GM23338 (cell line): ENCODE measurements around the gene FAM168A. TPM values are rescaled to one million over a fixed set of nuclear protein-coding genes. Genes with fewer than 3 reads are reported as not detected.

Experiments used
- ATAC-seq: fragments of 200-7000 bp; cut with Tn5 transposase; 3 replicates; pipeline ENCODE4 v1.9.1; 2020
- DNase-seq: peaks from one replicate; pipeline ENCODE4 v3.0.0-alpha.2; 2015; ENCODE audit warnings: low spot score
- H2AFZ ChIP-seq: fragments of 200-600 bp; sonication (generic); 2 replicates; pipeline ENCODE4 v1.8.0; 2016; ENCODE audit warnings: antibody characterized with exemption, mild to moderate bottlenecking, moderate library complexity
- H3F3A ChIP-seq: fragments of 200-600 bp; sonication (generic); replicated peaks from 2 replicates; pipeline ENCODE4 v1.8.0; 2017; ENCODE audit warnings: antibody characterized with exemption, mixed run types, low read depth
- H3K27ac ChIP-seq: fragments of 200-600 bp; sonication (generic); 2 replicates; pipeline ENCODE4 v1.6.1; 2016; ENCODE audit warnings: low read depth
- H3K27me3 ChIP-seq: fragments of 200-600 bp; sonication (generic); 2 replicates; pipeline ENCODE4 v1.8.0; 2016; ENCODE audit warnings: mild to moderate bottlenecking, mixed run types, moderate library complexity; ENCODE audit not compliant: insufficient read depth
- H3K36me3 ChIP-seq: fragments of 200-600 bp; sonication (generic); 2 replicates; pipeline ENCODE4 v1.8.0; 2016; ENCODE audit warnings: mild to moderate bottlenecking; ENCODE audit not compliant: insufficient read depth
- H3K4me1 ChIP-seq: fragments of 200-600 bp; sonication (generic); 2 replicates; pipeline ENCODE4 v1.8.0; 2016; ENCODE audit warnings: mild to moderate bottlenecking, moderate library complexity; ENCODE audit not compliant: insufficient read depth
- H3K4me2 ChIP-seq: fragments of 200-600 bp; sonication (generic); 2 replicates; pipeline ENCODE4 v1.7.1; 2017; ENCODE audit warnings: mixed run types
- H3K4me3 ChIP-seq: fragments of 200-600 bp; sonication (generic); 2 replicates; pipeline ENCODE4 v1.6.1; 2016; ENCODE audit warnings: mixed run types
- H3K79me2 ChIP-seq: fragments of 200-600 bp; sonication (generic); replicated peaks from 2 replicates; pipeline ENCODE4 v1.8.0; 2017; ENCODE audit warnings: mild to moderate bottlenecking; ENCODE audit not compliant: insufficient read depth
- H3K9me2 ChIP-seq: fragments of 200-600 bp; sonication (generic); 2 replicates; pipeline ENCODE4 v1.8.0; 2017; ENCODE audit not compliant: insufficient read depth
- H4K20me1 ChIP-seq: fragments of 200-600 bp; sonication (generic); replicated peaks from 2 replicates; pipeline ENCODE4 v1.8.0; 2017; ENCODE audit warnings: mild to moderate bottlenecking; ENCODE audit not compliant: insufficient read depth
- H3K27ac Mint-ChIP-seq: 2 replicates; pipeline ENCODE4 v1.8.0; 2020; ENCODE audit warnings: inconsistent platforms, mild to moderate bottlenecking, moderate library complexity, mixed read lengths
- H3K27me3 Mint-ChIP-seq: 3 replicates; pipeline ENCODE4 v1.8.0; 2022; ENCODE audit warnings: low read depth, mild to moderate bottlenecking, moderate library complexity, mixed read lengths, inconsistent platforms; ENCODE audit not compliant: insufficient read depth, poor library complexity
- H3K36me3 Mint-ChIP-seq: 3 replicates; pipeline ENCODE4 v1.8.0; 2021; ENCODE audit warnings: low read depth, mild to moderate bottlenecking, inconsistent platforms, moderate library complexity, mixed read lengths
- H3K4me1 Mint-ChIP-seq: 3 replicates; pipeline ENCODE4 v1.8.0; 2020; ENCODE audit warnings: mild to moderate bottlenecking, inconsistent platforms, mixed read lengths
- H3K4me3 Mint-ChIP-seq: 3 replicates; pipeline ENCODE4 v1.8.0; 2021; ENCODE audit warnings: moderate library complexity, mild to moderate bottlenecking, inconsistent platforms, mixed read lengths
- H3K9me3 Mint-ChIP-seq: 3 replicates; pipeline ENCODE4 v1.8.0; 2020; ENCODE audit warnings: moderate library complexity, mild to moderate bottlenecking, inconsistent platforms, mixed read lengths
- CREB1 ChIP-seq: fragments of 250-450 bp; sonication (Bioruptor Pico); IDR thresholded peaks from 2 replicates; pipeline ENCODE4 v1.5.0; 2020; ENCODE audit warnings: low read depth, mild to moderate bottlenecking, moderate library complexity
- EZH2 ChIP-seq: fragments of 200-600 bp; sonication (generic); IDR thresholded peaks from one replicate; pipeline ENCODE4 v1.8.0; 2017; ENCODE audit warnings: antibody characterized with exemption, mild to moderate bottlenecking, low read depth; ENCODE audit not compliant: unreplicated experiment
- EZH2phosphoT487 ChIP-seq: fragments of 200-600 bp; sonication (generic); IDR thresholded peaks from one replicate; pipeline ENCODE4 v1.8.1; 2018; ENCODE audit warnings: antibody characterized with exemption; ENCODE audit not compliant: unreplicated experiment
- NANOG ChIP-seq: IDR thresholded peaks from 2 replicates; pipeline ENCODE4 v1.6.1; 2016; ENCODE audit warnings: antibody characterized with exemption, borderline replicate concordance
- POLR2AphosphoS5 ChIP-seq: IDR thresholded peaks from 2 replicates; pipeline ENCODE4 v1.6.1; 2016; ENCODE audit warnings: antibody characterized with exemption, low read depth
- STAT1 ChIP-seq: IDR thresholded peaks from one replicate; pipeline ENCODE4 v1.6.1; 2016; ENCODE audit warnings: antibody characterized with exemption; ENCODE audit not compliant: unreplicated experiment
- polyA plus RNA-seq: library from polyadenylated mRNA; unstranded; fragments of >200 nt; fragmentation: Nextera tagmentation; extraction: Ambion mirVana; gene quantifications from 2 replicates; pipeline ENCODE4 v1.2.1, GENCODE V29; 2016
- total RNA-seq: library from RNA; depleted of rRNA; stranded (reverse); fragments of >200 nt; shearing (Covaris generic); gene quantifications from 2 replicates; pipeline ENCODE4 v1.2.3, GENCODE V29; 2014
- TF ChIP-seq, protein P1 (sequence below): fragments of 250-450 bp; sonication (Bioruptor Pico); IDR thresholded peaks from 2 replicates; pipeline ENCODE4 v1.5.0; 2020; ENCODE audit warnings: mild to moderate bottlenecking, moderate library complexity
- TF ChIP-seq, protein P2 (sequence below), 2 experiments: fragments of 200-600 bp in 1 of 2; sonication (generic) in 1 of 2; conservative IDR thresholded peaks; 2 replicates each; pipeline versions ENCODE4 v1.5.1 to v1.6.1; 2016 to 2017; ENCODE audit warnings: antibody characterized with exemption in 2 of 2, low read depth in 2 of 2, mild to moderate bottlenecking in 2 of 2, moderate library complexity in 1 of 2
- TF ChIP-seq, protein P3 (sequence below): IDR thresholded peaks from 2 replicates; pipeline ENCODE4 v1.6.1; 2016; ENCODE audit warnings: antibody characterized with exemption

The FAM168A gene
- total and polyA plus RNA-seq, 2 experiments from 2014 or later, result 8.0 to 20.3 TPM

DNA sequence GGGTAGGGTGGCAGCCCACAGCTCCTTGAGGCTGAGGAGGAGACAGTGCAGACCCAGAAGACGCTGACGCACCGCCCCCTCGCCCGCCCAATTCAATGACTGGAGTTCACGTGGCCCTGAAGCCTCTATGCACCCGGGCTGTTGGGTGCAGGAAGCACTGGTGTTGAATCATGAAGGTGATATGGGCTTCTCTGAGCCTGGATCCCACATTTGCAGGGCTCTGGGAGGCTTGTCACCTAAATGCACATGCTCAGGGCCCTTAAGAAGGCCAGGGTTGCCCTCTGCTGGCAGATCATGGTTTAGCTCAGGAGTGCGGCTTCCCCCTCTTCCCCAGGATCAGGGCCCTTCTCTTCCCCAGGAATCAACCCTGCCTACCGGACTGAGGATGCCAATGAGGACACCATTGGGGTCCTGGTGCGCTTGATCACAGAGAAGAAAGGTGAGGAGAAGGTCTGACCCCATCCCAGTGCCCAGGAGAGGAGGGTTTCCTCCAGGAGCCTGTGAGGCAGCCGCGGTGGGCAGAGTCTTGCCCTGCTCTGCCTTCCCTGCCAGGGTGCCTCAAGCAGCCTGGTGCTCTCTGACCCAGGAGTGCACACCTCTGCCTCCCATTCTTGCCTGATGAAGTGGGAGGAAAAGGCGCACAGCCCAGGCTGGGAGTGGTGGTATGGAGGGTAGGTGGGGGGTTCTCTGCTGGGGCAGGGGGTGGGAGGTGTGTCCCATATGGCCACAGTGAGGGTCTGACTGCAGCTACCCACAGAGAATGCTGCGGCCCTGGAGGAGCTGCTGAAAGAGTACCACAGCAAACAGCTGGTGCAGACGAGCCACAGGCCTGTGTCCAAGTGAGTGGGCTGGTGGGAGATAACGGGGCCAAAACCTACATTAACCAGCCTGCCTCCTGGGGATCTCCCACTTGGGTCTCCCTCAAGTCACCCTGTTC, 204.2 kb downstream of the FAM168A start (continued):
- TF ChIP-seq, protein P1, sequence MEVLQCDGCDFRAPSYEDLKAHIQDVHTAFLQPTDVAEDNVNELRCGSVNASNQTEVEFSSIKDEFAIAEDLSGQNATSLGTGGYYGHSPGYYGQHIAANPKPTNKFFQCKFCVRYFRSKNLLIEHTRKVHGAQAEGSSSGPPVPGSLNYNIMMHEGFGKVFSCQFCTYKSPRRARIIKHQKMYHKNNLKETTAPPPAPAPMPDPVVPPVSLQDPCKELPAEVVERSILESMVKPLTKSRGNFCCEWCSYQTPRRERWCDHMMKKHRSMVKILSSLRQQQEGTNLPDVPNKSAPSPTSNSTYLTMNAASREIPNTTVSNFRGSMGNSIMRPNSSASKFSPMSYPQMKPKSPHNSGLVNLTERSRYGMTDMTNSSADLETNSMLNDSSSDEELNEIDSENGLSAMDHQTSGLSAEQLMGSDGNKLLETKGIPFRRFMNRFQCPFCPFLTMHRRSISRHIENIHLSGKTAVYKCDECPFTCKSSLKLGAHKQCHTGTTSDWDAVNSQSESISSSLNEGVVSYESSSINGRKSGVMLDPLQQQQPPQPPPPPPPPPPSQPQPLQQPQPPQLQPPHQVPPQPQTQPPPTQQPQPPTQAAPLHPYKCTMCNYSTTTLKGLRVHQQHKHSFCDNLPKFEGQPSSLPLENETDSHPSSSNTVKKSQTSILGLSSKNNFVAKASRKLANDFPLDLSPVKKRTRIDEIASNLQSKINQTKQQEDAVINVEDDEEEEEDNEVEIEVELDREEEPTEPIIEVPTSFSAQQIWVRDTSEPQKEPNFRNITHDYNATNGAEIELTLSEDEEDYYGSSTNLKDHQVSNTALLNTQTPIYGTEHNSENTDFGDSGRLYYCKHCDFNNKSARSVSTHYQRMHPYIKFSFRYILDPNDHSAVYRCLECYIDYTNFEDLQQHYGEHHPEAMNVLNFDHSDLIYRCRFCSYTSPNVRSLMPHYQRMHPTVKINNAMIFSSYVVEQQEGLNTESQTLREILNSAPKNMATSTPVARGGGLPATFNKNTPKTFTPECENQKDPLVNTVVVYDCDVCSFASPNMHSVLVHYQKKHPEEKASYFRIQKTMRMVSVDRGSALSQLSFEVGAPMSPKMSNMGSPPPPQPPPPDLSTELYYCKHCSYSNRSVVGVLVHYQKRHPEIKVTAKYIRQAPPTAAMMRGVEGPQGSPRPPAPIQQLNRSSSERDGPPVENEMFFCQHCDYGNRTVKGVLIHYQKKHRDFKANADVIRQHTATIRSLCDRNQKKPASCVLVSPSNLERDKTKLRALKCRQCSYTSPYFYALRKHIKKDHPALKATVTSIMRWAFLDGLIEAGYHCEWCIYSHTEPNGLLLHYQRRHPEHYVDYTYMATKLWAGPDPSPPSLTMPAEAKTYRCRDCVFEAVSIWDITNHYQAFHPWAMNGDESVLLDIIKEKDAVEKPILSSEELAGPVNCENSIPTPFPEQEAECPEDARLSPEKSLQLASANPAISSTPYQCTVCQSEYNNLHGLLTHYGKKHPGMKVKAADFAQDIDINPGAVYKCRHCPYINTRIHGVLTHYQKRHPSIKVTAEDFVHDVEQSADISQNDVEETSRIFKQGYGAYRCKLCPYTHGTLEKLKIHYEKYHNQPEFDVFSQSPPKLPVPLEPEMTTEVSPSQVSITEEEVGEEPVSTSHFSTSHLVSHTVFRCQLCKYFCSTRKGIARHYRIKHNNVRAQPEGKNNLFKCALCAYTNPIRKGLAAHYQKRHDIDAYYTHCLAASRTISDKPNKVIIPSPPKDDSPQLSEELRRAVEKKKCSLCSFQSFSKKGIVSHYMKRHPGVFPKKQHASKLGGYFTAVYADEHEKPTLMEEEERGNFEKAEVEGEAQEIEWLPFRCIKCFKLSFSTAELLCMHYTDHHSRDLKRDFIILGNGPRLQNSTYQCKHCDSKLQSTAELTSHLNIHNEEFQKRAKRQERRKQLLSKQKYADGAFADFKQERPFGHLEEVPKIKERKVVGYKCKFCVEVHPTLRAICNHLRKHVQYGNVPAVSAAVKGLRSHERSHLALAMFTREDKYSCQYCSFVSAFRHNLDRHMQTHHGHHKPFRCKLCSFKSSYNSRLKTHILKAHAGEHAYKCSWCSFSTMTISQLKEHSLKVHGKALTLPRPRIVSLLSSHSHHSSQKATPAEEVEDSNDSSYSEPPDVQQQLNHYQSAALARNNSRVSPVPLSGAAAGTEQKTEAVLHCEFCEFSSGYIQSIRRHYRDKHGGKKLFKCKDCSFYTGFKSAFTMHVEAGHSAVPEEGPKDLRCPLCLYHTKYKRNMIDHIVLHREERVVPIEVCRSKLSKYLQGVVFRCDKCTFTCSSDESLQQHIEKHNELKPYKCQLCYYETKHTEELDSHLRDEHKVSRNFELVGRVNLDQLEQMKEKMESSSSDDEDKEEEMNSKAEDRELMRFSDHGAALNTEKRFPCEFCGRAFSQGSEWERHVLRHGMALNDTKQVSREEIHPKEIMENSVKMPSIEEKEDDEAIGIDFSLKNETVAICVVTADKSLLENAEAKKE (CRISPR knock-in tag), result no peak
- no peak for TF ChIP-seq NANOG

DNA sequence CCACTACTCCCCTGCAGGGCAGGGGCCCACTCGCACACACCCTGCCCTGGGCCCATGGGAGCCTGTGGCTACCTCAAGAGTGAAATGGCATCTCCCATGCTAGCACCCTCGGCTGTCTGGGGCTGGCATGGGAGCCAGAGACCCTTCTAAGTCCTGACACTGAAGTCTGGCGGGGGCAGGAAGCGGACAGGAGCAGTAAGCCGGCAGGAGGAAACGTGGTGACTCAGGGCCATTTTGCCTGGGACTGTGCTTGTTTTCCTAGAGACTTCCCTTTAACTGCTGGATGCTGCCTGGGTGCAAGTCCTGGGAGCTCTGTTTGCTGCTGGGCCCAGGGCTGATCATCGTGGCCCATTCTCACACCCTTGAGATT, 204.9 kb downstream of the FAM168A start:
- Mint-ChIP-seq H3K4me1 (peaks cover 8% of the 10 kb centered on the region), H3K27me3 (peaks cover 12% of the 10 kb centered on the region), H3K27ac (peak overlapping the region; percentile 85; the same call in 1 of the 2 replicates), H3K4me3 (no peak overlapping the region), H3K36me3 (no peaks in the 10 kb centered on the region; the same call in 2 of the 3 replicates), H3K9me3 (no peaks in the 10 kb centered on the region; the same call in 2 of the 3 replicates)
- H3K4me3 ChIP-seq, result no peak overlapping the region
- H3K79me2 ChIP-seq, result no peaks in the 10 kb centered on the region
- H3K9me2 ChIP-seq, result no peaks in the 10 kb centered on the region
- ATAC-seq (no peak), DNase-seq (no peak)
- no peak overlapping the region for H3K27ac ChIP-seq
- H3K4me2 ChIP-seq, result no peak overlapping the region
- no peak overlapping the region for H2AFZ ChIP-seq
- no peaks in the 10 kb centered on the region for H3K36me3 ChIP-seq
- no peaks in the 10 kb centered on the region; the same call in 1 of the 2 replicates for H4K20me1 ChIP-seq
- no peaks in the 10 kb centered on the region for H3K4me1 ChIP-seq
- H3K27me3 ChIP-seq, result no peaks in the 10 kb centered on the region
- no peaks in the 10 kb centered on the region for H3F3A ChIP-seq
- TF ChIP-seq EZH2phosphoT487 (no peak), CREB1 (CRISPR knock-in tag) (no peak), STAT1 (no peak), EZH2 (no peak), POLR2AphosphoS5 (no peak)
- TF ChIP-seq, protein P2, sequence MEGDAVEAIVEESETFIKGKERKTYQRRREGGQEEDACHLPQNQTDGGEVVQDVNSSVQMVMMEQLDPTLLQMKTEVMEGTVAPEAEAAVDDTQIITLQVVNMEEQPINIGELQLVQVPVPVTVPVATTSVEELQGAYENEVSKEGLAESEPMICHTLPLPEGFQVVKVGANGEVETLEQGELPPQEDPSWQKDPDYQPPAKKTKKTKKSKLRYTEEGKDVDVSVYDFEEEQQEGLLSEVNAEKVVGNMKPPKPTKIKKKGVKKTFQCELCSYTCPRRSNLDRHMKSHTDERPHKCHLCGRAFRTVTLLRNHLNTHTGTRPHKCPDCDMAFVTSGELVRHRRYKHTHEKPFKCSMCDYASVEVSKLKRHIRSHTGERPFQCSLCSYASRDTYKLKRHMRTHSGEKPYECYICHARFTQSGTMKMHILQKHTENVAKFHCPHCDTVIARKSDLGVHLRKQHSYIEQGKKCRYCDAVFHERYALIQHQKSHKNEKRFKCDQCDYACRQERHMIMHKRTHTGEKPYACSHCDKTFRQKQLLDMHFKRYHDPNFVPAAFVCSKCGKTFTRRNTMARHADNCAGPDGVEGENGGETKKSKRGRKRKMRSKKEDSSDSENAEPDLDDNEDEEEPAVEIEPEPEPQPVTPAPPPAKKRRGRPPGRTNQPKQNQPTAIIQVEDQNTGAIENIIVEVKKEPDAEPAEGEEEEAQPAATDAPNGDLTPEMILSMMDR (conservative IDR thresholded peaks at IDR 0.05; ENCODE audit: low read depth in 2 of 2), result no peak
- TF ChIP-seq, protein P3, sequence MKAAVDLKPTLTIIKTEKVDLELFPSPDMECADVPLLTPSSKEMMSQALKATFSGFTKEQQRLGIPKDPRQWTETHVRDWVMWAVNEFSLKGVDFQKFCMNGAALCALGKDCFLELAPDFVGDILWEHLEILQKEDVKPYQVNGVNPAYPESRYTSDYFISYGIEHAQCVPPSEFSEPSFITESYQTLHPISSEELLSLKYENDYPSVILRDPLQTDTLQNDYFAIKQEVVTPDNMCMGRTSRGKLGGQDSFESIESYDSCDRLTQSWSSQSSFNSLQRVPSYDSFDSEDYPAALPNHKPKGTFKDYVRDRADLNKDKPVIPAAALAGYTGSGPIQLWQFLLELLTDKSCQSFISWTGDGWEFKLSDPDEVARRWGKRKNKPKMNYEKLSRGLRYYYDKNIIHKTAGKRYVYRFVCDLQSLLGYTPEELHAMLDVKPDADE, result no peak
